Osteocyte (in vitro differentiated cells): ENCODE measurements around the gene LGALS8. TPM values are rescaled to one million over a fixed set of nuclear protein-coding genes. Genes with fewer than 3 reads are reported as not detected.

Experiments
- DNase-seq: peaks from one replicate; pipeline ENCODE4 v3.0.0; 2021; ENCODE audit warnings: mixed read lengths; ENCODE audit not compliant: unreplicated experiment; ENCODE audit errors: extremely low spot score
- H3K27ac Mint-ChIP-seq: one replicate; pipeline ENCODE4 v1.8.0; 2021; ENCODE audit warnings: mild to moderate bottlenecking, mixed read lengths; ENCODE audit not compliant: unreplicated experiment
- H3K27me3 Mint-ChIP-seq: one replicate; pipeline ENCODE4 v1.8.0; 2021; ENCODE audit warnings: mixed read lengths; ENCODE audit not compliant: unreplicated experiment
- H3K36me3 Mint-ChIP-seq: one replicate; pipeline ENCODE4 v1.8.0; 2021; ENCODE audit warnings: mixed read lengths; ENCODE audit not compliant: unreplicated experiment
- H3K4me1 Mint-ChIP-seq: one replicate; pipeline ENCODE4 v1.8.0; 2021; ENCODE audit warnings: mixed read lengths; ENCODE audit not compliant: unreplicated experiment
- H3K4me3 Mint-ChIP-seq: one replicate; pipeline ENCODE4 v1.8.0; 2021; ENCODE audit warnings: mild to moderate bottlenecking, moderate library complexity, mixed read lengths; ENCODE audit not compliant: unreplicated experiment
- H3K9me3 Mint-ChIP-seq: one replicate; pipeline ENCODE4 v1.8.0; 2021; ENCODE audit warnings: mixed read lengths; ENCODE audit not compliant: unreplicated experiment
- total RNA-seq: library from RNA; stranded (reverse); gene quantifications from 2 replicates; pipeline ENCODE4 v1.2.1, GENCODE V29; 2021
- TF ChIP-seq, protein P1 (sequence below): fragments of 200-600 bp; sonication (generic); IDR thresholded peaks from 2 replicates; pipeline ENCODE4 v1.5.0; 2021; ENCODE audit warnings: antibody characterized with exemption, mild to moderate bottlenecking, moderate library complexity

Gene LGALS8
- total RNA-seq, 1 donor from 2014 or later: 32.4 TPM

DNA sequence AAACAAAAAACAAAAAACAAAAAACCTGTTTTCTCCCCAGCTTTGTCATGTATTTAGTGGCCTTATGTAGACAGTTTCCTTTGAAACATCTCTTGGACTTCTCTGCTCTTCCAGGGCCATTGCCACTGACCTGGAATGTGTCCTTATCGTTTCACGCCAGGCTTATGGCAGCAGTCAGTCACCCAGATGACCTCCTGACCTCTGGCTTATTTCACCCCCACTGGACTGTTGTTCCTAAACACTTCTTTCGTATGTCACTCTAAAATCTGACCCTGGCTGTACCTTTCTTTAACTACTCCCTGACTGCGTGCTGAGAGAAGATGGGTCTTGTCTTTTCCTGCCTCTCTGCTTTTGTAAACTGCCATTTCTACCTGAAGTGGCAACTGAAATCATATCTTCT is 9.1 kb downstream of the LGALS8 start:
- Mint-ChIP-seq H3K36me3 (peaks cover 7% of the 10 kb centered on the region), H3K4me1 (peaks cover 9% of the 10 kb centered on the region), H3K4me3 (no peak overlapping the region), H3K27me3 (no peaks in the 10 kb centered on the region), H3K27ac (no peak overlapping the region), H3K9me3 (no peaks in the 10 kb centered on the region)
- TF ChIP-seq, protein P1, sequence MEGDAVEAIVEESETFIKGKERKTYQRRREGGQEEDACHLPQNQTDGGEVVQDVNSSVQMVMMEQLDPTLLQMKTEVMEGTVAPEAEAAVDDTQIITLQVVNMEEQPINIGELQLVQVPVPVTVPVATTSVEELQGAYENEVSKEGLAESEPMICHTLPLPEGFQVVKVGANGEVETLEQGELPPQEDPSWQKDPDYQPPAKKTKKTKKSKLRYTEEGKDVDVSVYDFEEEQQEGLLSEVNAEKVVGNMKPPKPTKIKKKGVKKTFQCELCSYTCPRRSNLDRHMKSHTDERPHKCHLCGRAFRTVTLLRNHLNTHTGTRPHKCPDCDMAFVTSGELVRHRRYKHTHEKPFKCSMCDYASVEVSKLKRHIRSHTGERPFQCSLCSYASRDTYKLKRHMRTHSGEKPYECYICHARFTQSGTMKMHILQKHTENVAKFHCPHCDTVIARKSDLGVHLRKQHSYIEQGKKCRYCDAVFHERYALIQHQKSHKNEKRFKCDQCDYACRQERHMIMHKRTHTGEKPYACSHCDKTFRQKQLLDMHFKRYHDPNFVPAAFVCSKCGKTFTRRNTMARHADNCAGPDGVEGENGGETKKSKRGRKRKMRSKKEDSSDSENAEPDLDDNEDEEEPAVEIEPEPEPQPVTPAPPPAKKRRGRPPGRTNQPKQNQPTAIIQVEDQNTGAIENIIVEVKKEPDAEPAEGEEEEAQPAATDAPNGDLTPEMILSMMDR: no peak
- DNase-seq: no peak

DNA sequence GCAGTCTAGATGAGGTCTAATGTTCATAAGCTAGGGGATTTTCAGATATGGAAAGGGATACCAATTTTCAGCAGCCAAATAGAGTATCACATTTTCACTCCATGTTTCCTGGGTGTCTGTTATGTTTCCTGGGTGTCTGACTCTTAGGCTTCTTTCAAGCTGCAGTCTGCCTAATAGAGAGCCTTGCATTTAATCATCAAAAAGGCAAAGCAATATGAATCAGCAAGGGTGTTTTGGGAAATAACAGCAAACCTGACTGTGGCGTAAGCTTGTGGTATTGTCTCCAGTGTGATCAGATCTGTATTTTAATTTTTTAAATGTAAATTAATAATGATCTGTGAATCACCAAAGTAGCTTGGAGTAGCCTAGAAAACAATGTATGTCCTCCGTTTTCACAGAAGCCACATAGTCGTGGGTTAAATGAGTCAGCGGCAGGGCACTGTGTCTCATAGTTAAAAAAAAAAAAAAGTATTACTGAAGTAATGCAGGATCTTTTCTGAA is 10.4 kb downstream of the LGALS8 start:
- H3K27ac Mint-ChIP-seq: no peak overlapping the region
- no peak overlapping the region for H3K4me3 Mint-ChIP-seq
- H3K4me1 Mint-ChIP-seq: peaks cover 5% of the 10 kb centered on the region
- no peaks in the 10 kb centered on the region for H3K27me3 Mint-ChIP-seq
- H3K36me3 Mint-ChIP-seq: peaks cover 10% of the 10 kb centered on the region
- DNase-seq: no peak
- H3K9me3 Mint-ChIP-seq: no peaks in the 10 kb centered on the region
- TF ChIP-seq, protein P1: no peak

- H3K27me3 Mint-ChIP-seq: no peaks in the 10 kb centered on the region
- peaks cover 16% of the 10 kb centered on the region for H3K36me3 Mint-ChIP-seq
- TF ChIP-seq, protein P1: no peak
- no peak overlapping the region for H3K4me3 Mint-ChIP-seq
- H3K4me1 Mint-ChIP-seq: peaks cover 5% of the 10 kb centered on the region
- no peaks in the 10 kb centered on the region for H3K9me3 Mint-ChIP-seq
- no peak overlapping the region for H3K27ac Mint-ChIP-seq
- no peak for DNase-seq
Measured at GRCh38 chr1:236535190-236535589, 11.4 kb downstream of the LGALS8 start.

- H3K9me3 Mint-ChIP-seq: no peaks in the 10 kb centered on the region
- H3K4me3 Mint-ChIP-seq: no peak overlapping the region
- H3K4me1 Mint-ChIP-seq: peaks cover 5% of the 10 kb centered on the region
- H3K36me3 Mint-ChIP-seq: peaks cover 17% of the 10 kb centered on the region
- no peaks in the 10 kb centered on the region for H3K27me3 Mint-ChIP-seq
- TF ChIP-seq, protein P1: no peak
- DNase-seq: no peak
- no peak overlapping the region for H3K27ac Mint-ChIP-seq
Measured at GRCh38 chr1:236535662-236536161, 11.9 kb downstream of the LGALS8 start.

DNA sequence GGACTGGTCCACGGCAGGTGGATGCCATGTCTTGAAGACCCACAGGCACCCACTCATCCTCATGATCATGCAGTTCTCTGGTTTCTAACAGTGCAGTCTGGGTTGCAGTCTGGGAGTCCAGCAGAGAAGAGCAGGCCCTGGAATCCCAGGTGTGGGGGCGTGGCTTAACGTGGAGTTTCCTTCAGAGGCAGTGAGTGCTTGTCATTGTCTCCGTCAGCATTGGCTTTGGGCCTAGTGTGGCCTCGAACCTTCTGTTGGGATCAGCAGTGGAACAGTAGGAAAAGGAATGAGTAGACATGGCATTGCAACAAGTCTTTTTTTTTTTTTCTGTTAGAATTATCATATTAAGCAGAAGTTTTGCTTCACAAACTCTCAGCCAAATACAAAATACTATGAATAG is 12.8 kb downstream of the LGALS8 start:
- Mint-ChIP-seq H3K4me3 (no peak overlapping the region), H3K4me1 (peaks cover 4% of the 10 kb centered on the region), H3K27ac (no peak overlapping the region), H3K36me3 (peaks cover 17% of the 10 kb centered on the region), H3K9me3 (no peaks in the 10 kb centered on the region), H3K27me3 (no peaks in the 10 kb centered on the region)
- TF ChIP-seq, protein P1: no peak
- no peak for DNase-seq
